KOPT-K1 (cell line): Measurements from ENCODE around the gene PUDP.
"Not testable (repeated sequence)": the region's sequence is repeated elsewhere in the genome, so short reads cannot be mapped to it uniquely, and the experiment has no call there.

Experiments
- H3K27ac ChIP-seq: fragments of 200-600 bp; sonication (generic); 2 replicates; pipeline ENCODE4 v1.5.1; 2016; ENCODE audit warnings: antibody characterized with exemption, mild to moderate bottlenecking, low read depth, low read length; ENCODE audit not compliant: poor library complexity, severe bottlenecking
- H3K36me3 ChIP-seq: fragments of 200-600 bp; sonication (generic); 2 replicates; pipeline ENCODE4 v1.5.1; 2017; ENCODE audit warnings: antibody characterized with exemption, mild to moderate bottlenecking, low read length, moderate library complexity; ENCODE audit not compliant: insufficient read depth
- H3K9me3 ChIP-seq: fragments of 200-600 bp; sonication (generic); 2 replicates; pipeline ENCODE4 v1.5.1; 2017; ENCODE audit warnings: antibody characterized with exemption, low read length, mild to moderate bottlenecking; ENCODE audit not compliant: insufficient read depth, poor library complexity, severe bottlenecking

The PUDP gene

DNA sequence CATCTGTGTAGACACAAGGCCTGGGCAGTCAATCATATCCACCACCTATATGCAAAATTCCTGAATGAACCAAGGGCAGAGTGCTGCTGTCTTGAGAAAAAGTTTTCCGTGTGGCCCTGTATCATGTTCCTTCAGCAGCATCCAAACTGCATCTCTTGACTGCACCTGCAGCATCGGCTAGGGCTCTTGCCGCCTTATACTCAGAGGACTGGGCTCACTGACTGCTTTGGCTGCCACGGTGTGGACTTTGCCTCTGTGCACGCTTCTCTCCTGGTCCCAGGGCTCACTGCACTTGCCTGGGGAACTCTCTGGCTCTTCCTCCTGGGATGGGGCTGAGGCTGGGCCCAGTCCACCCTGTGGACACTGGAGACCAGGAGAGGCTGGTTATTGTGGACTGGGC is 39.9 kb downstream of the PUDP start:
- H3K27ac ChIP-seq, result peak overlapping the region; percentile 81
- peaks cover 4% of the 10 kb centered on the region for H3K9me3 ChIP-seq
- peaks cover 37% of the 10 kb centered on the region for H3K36me3 ChIP-seq

DNA sequence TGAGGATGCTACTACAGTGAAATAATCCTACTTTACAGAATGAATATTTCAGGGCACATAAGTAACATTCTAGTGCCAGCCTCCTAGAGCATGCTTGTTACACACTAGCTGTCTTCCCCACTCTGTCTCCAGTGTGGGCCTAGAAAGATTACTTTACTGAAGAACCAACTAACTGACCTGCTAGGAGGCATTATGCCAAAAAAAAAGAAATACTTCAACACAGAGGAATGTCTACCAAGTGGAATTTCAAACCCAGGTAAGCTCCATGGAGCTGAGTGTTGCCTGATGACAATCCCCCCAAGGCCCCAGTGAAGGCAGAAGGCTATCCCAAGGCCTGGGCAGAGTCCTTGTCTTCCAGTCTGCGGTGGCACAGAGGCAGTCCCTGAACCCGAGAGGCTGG is 41.3 kb downstream of the PUDP start:
- Histone ChIP-seq H3K36me3 (peaks cover 41% of the 10 kb centered on the region), H3K9me3 (peaks cover 4% of the 10 kb centered on the region), H3K27ac (no peak overlapping the region)

DNA sequence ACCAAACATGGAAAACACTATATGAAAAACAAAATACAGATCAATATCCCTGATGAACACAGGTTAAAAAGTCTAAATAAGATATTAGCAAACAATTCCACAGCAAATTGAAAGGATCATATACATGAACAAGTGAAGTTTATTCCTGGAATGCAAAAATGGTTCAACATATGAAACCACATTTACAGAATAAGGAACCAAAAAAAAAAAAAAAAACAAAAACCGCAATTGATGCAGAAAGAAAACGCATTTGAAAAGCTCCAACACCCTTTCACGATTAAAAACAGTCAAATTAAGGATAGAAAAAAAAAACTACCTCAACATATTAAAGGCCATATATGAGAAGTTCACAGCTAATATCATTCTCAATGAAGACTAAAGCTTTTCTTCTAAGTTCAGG is 45.8 kb downstream of the PUDP start:
- Histone ChIP-seq H3K27ac (no peak overlapping the region), H3K36me3 (peaks cover 57% of the 10 kb centered on the region), H3K9me3 (peaks cover 4% of the 10 kb centered on the region)

DNA sequence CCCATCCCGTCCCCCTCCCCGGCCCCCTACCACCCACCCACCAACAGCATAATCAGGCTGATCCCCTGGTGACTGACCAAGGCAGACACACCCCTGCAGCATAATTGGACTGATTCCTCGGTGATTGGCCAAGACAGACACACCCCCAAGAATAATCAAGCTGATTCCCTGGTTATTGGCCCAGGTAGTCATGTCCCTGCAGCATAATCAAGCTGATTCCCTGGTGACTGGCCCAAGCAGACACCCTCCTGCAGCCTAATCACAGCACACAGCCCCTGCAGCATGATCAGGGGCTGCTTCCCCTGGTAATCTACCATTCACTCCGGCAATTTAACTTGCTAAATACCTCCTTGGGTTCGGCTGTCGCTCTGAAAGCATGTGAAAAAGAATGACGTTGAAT is 47.9 kb downstream of the PUDP start:
- Histone ChIP-seq H3K9me3 (peaks cover 4% of the 10 kb centered on the region), H3K36me3 (peaks cover 58% of the 10 kb centered on the region), H3K27ac (no peak overlapping the region)

DNA sequence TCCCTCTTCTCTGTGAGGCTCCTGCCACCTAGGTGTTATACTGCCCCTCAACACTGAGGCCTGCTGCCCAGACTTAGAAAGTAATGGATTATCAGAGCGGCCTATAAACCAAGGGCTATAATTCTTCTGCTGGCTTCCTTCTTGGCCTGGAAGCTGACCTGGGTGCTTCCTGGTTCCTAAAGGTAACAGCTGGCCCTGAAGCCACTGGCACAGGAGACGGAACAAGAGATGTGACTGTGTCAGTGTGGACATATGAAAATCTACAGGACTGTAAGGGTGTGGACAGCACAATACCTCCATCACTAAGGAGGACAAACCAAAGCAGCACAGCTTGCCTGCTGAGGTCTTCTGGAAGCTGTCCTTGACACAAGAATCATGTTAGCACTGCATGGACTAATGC is 52.3 kb downstream of the PUDP start:
- H3K9me3 ChIP-seq, H3K27ac ChIP-seq: not testable (repeated sequence)
- peaks cover 34% of the 10 kb centered on the region for H3K36me3 ChIP-seq

DNA sequence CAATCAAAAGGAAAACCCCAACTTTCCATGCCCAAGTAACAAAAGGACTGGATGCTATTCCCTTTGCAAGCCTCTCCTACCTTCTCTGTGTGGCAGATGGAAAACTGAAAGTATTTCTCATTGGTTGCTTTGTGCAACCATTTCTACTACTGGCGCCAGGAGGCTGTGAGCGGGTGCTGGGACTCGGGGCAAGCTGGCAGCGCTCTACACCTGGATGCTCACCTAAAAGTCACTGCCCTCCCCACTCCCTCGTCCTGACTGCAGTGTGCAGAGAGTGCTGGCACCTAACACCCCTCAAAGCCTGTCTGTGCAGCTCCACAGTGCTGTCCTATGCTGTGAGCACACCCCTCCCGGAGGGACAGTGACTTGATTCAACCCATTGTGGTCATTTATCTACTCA is 54.6 kb downstream of the PUDP start:
- H3K9me3 ChIP-seq, result no peaks in the 10 kb centered on the region
- peaks cover 30% of the 10 kb centered on the region for H3K36me3 ChIP-seq
- H3K27ac ChIP-seq, result peak overlapping the region; percentile 43

DNA sequence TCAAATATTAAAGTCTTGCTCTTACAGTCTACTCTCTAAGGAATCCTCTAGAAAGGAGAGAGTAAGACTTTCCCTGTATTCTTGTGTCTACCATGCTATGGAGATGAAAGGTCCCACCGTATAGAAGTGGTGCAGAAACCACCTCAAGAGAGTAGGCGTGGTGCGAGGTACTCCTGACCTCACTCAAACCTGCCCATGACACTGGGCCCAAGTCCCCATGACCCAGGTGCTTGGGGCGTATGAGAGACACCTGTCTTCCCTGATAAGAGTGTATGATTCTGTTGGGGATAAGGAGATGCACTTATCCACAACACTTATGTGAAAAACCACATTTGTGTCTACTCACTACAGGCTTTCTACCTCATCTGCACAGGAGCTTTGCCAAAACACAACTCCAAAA is 55.4 kb downstream of the PUDP start:
- Histone ChIP-seq H3K9me3 (no peaks in the 10 kb centered on the region), H3K36me3 (peaks cover 22% of the 10 kb centered on the region), H3K27ac (peak overlapping the region; percentile 43)

DNA sequence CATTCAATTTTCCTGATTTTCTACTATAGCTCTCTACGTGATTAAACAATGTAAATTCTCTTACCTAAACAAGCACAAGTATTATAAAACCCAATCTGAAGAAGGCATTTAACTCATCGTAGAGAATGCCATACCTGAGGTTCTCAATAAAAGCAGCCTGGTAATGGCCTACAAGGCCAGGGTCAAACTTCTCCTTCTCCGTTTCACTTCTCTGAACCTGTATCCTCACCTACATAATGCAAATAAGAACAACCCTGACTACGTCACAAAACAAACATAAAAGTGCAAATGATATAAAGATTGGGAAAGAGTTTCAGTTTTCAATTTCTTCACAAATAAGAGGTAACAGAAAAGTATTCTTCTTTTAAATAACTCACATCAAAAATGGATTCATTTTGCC is 56.0 kb downstream of the PUDP start:
- Histone ChIP-seq H3K27ac (no peak overlapping the region), H3K36me3 (peaks cover 17% of the 10 kb centered on the region), H3K9me3 (no peaks in the 10 kb centered on the region)

DNA sequence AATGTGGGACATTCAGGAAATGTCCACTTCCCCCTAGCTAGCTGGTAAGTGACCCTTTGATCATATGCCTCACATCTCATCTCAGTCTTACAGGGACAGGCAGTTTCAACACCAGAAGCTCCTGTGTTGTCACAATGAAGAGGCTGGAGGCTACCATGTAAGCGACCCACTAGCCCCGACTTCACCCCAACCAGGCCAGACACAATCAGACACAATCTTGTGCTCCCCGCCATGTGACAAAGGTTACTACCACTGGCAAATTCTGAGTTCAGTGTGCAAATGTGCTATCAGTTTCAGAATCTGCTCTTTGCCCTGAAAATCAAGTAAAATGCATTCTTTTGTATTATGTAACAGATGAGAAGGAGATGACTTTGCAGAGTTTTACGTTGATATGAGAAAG is 57.3 kb downstream of the PUDP start:
- Histone ChIP-seq H3K9me3 (no peaks in the 10 kb centered on the region), H3K36me3 (peaks cover 11% of the 10 kb centered on the region), H3K27ac (peak overlapping the region; percentile 55)

DNA sequence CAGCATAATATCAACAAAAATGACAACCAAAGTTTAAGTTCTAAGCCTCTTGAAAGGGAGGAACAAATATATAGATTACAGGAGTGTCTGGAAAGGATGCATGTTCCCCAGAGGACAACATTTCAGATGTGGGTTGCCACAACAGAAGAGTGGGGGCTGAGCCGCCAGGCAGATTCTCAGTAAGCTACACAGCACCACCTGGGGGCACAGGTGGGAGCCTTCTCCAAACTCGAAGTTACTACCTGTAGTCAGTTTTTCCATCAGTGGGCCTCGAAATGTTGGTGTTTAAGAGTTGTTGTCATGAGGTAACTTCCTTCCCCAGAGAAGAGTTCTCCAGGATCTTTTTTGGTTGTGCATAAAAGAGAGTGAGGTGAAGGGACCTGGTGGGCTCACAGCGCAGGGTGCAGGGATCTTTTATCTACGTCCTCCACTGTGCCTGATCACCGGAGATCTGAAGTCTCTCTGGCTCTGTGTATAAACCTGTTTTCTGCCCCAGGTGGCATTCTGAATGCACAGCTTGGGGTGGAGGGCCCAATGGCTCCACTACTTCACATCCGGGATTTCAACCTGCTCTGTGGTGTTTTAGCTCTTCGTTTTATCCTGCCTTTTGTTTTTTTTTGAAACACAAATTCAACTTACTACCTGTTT is 58.9 kb downstream of the PUDP start:
- H3K36me3 ChIP-seq, result no peaks in the 10 kb centered on the region
- H3K27ac ChIP-seq, result peak overlapping the region; percentile 98
- H3K9me3 ChIP-seq, result no peaks in the 10 kb centered on the region

DNA sequence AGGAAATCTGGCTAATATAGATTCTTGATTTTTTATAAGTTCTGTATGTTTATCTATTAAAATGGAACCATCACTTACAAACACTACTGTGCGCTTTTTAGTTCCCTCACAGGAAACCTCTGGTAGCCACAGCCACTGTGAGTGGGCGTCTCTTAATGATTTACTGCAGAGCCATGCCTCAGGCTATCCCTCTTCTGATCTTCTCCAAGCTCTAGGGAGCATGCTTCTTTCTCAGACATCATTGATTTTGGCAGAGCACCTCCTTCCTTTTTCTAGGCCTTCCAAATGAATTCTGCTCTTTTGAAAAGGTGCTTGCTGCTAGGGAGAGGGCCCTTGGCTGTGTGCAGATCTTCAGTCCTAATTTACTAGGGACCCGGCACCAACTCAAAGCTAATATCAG is 61.6 kb downstream of the PUDP start:
- H3K9me3 ChIP-seq, result no peaks in the 10 kb centered on the region
- H3K27ac ChIP-seq, result peak overlapping the region; percentile 98
- no peaks in the 10 kb centered on the region for H3K36me3 ChIP-seq

DNA sequence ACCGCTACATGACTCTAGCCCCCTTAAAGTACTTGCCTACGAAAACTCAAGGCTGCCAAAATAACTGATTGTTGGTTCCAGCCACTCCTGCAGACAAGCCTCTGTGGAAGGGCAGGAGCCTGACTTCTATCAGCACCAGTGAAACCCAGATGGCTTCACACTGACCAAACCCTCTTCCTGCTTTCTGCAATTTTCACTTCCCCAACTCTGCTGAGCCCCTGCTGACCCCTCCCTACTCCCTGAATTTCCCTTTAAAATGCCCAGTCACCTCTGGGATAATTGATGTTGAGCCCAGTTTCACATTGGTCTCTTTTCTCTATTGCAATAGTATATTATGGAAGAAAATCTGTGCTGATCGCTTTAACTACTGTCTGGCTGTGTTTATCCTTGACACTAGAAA is 62.1 kb downstream of the PUDP start:
- Histone ChIP-seq H3K9me3 (no peaks in the 10 kb centered on the region), H3K36me3 (no peaks in the 10 kb centered on the region; the same call in 1 of the 2 replicates), H3K27ac (peak overlapping the region; percentile 98)

DNA sequence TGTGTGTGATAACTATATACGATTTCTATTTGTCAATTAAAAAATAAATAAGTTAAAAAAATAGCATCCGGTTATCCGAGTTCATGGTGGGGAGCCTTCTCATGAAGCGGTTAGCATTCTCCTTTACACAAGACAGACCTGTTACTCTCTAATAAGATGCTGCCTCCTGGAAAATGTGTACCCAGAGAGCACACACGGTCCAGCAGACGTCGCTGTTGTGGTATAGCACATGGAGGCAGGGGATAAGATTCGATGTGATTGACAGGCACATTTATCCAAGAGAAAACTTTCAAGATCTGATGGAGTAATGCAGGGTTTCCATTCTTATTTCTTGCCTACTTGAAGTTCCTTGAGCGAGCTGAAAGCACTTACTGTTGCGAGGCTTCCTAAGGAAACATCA is 63.1 kb downstream of the PUDP start:
- Histone ChIP-seq H3K36me3 (no peaks in the 10 kb centered on the region; the same call in 1 of the 2 replicates), H3K27ac (peak overlapping the region; percentile 98), H3K9me3 (no peaks in the 10 kb centered on the region)

DNA sequence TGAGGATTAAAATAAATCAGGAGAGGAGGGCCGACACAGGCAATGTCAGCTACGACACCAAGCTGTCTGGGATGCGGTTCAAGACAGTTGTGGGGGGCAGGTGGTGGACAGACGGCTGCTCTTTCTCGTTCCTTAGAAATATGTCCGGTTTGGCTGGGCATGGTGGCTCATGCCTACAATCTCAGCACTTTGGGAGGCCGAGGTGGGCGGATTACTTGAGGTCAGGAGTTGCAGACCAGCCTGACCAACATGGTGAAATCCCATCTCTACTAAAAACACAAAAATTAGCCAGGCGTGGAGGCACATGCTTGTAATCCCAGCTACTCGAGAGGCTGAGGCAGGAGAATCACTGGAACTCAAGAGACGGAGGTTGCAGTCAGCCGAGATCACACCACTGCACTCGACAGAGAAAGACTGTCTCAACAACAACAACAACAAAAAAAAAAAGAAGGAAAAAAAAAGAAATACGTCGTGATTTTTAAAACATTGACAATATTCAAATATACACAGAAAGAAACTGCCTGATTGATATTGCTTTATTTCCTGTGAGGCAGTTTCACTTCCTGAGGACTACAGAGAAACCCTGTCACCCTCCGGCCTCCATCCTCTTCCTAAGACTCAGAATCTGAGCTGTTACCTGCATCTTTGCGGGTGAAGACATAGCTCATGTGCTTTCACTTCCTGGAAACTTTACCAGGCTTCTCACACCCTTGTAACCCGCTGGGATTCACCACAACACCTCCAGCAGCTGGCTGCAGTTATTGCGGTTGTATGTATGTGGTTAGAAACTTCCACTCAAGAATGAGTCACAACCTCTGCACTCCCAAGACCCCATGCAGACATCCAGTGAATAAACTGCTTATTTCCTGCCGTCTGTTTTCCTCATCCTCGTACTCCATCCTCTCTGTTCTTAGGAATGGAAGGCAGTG is 64.2 kb downstream of the PUDP start:
- Histone ChIP-seq H3K9me3 (no peaks in the 10 kb centered on the region), H3K27ac (peak overlapping the region; percentile 98), H3K36me3 (no peaks in the 10 kb centered on the region; the same call in 1 of the 2 replicates)

DNA sequence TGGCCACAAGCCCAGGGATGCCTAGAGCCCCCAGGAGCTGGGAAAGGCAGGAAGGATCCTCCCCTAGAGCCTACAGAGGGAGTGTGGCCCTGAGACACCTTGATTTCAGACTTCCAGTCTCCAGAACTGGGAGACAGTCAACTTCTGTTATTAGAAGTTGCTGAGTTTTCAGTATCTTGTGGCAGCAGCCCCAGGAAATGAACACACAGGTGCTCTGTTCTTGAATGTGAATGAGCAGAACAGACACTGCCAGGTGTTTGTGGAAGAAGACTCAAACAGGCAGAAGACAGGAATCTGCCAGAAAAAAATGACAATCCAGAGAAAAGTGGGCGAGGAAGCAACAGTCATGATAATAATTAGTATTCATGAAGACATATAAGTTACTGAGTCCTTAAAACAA is 64.9 kb downstream of the PUDP start:
- Histone ChIP-seq H3K36me3 (no peaks in the 10 kb centered on the region; the same call in 1 of the 2 replicates), H3K9me3 (no peaks in the 10 kb centered on the region), H3K27ac (peak overlapping the region; percentile 98)
